ENCODE measurements around the gene ZNF280D. TPM values are rescaled to one million over a fixed set of nuclear protein-coding genes. Genes with fewer than 3 reads are reported as not detected.

The ZNF280D gene
- total RNA-seq, 4 donors from 2014 or later: 22.4 to 79.2 (median 43.3) TPM

DNA sequence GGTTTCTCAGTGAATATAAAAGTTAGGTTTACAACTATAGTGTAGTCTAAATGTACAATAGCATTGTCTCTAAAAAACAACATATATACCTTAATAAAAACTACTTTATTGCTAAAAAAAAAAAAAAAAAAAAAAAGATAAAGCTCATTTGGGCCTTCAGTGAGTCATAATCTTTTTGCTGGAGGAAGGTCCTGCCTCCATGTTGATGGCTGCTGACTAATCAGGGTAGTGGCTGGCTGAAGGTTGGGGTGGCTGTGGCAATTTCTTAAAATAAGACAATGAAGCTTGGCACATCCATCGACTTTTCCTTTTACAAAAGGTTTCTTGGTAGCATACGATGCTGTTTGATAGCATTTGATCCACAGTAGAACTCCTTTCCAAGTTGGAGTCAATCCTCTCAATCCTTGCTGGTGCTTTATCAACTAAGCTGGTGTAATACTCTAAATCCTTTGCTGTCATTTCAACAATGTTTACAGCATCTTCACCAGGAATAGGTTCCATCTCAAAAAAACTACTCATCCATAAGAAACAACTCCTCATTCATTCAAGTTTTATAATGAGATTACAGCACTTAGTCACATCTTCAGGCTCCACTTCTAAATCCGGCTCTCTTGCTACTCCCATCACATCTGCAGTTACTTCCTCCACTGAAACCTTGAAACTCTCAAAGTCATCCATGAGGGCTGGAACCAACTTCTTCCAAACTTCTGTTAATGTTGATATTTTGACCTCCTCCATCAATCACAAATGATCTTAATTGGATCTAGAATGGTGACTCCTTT is 13.3 kb downstream of the ZNF280D start:
- in situ Hi-C loops (cut with MboI; ENCODE audit: low pct_ligation_motif_present in 1 of 4, low pct_unique_long_range_greater_than_20kb in 1 of 4, low sequenced_read_pairs in 3 of 4): no loop called here
- Histone ChIP-seq H3K4me1 (peaks cover 0 to 27% (median 3%) of the 10 kb centered on the region in 4 donors), H3K36me3 (no peaks in the 10 kb centered on the region), H3K27ac (no peak overlapping the region), H3K9me3 (no peaks in the 10 kb centered on the region), H3K4me3 (no peak overlapping the region), H3K27me3 (no peaks in the 10 kb centered on the region)
- intact Hi-C loops (cut with DNase I; ENCODE audit: low total_unique reads): no loop called here
- TF ChIP-seq POLR2A (IDR thresholded peaks at IDR 0.05) (no peak), CTCF (IDR thresholded peaks at IDR 0.05) (no peak), POLR2AphosphoS5 (IDR thresholded peaks at IDR 0.05) (no peak), EP300 (IDR thresholded peaks at IDR 0.05; ENCODE audit: low read depth) (no peak)
- 89 to 91% methylated on average over 1 to 3 of the region's 3 CpGs for WGBS, 2 donors (ENCODE audit: low coverage in 1 of 2)
- no peak for DNase-seq

DNA sequence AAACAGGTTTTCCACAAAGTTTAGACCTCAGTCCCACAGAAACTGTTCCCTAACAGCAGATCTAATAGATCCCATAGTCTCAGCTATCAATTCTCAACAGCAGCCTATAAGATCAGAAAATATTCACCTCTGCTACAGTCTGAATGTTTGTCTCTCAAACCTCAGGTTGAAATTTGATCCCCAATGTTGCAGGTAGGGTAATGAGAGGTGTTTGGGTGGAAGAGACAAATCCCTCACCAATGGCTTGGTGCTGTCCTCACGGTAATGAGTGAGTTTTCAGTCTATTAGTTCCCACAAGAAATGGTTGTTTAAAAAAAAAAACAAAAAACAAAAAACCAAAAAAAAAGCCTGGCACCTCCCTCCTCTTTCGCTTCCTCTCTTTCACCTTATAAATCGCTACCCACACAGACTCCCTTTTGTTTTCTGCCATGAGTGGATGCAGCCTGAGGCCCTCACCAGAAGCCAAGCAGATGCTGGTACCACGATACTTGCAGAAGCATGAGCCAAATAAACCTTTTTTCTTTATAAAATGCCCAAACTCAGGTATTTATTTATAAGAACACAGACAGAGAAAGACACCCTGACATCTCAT is 14.2 kb downstream of the ZNF280D start:
- WGBS, 2 donors (ENCODE audit: low coverage in 1 of 2): 81 to 88% methylated on average over 4 of the region's 4 CpGs

DNA sequence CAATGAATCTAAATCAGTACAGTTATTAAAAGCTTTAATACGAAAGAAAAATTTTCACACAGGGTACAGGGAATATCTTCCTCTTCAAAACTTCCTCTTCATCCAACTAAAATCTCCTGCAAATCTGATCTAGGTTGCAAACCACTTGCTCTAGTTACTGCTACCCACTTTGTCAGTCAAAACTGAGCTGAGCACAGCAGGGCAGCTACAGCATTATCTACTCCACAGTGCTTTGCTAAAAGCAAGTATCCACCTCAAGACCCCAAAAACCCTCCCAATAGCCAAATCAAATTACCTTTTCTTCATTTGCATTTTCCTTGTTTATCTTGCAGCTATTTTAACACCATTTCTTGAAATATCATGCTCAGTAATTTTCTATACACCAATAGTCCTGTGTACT is 14.7 kb downstream of the ZNF280D start:
- no peaks in the 10 kb centered on the region for H3K27me3 ChIP-seq

More for the DNA sequence above, 14.2 kb downstream of the ZNF280D start:
- no peak for DNase-seq
- H3K4me3 ChIP-seq: no peak overlapping the region
- in situ Hi-C loops (cut with MboI; ENCODE audit: low pct_ligation_motif_present in 1 of 4, low pct_unique_long_range_greater_than_20kb in 1 of 4, low sequenced_read_pairs in 3 of 4) (no loop called here), intact Hi-C loops (cut with DNase I; ENCODE audit: low total_unique reads) (no loop called here)
- TF ChIP-seq POLR2A (IDR thresholded peaks at IDR 0.05) (no peak), POLR2AphosphoS5 (IDR thresholded peaks at IDR 0.05) (no peak), CTCF (IDR thresholded peaks at IDR 0.05) (no peak), EP300 (IDR thresholded peaks at IDR 0.05; ENCODE audit: low read depth) (no peak)
- H3K4me1 ChIP-seq: peaks cover 0 to 19% (median 3%) of the 10 kb centered on the region in 4 donors
- H3K36me3 ChIP-seq: no peaks in the 10 kb centered on the region
- H3K9me3 ChIP-seq: no peaks in the 10 kb centered on the region
- no peaks in the 10 kb centered on the region for H3K27me3 ChIP-seq
- H3K27ac ChIP-seq: no peak overlapping the region

More for the DNA sequence above, 14.7 kb downstream of the ZNF280D start:
- TF ChIP-seq EP300 (IDR thresholded peaks at IDR 0.05; ENCODE audit: low read depth) (no peak), POLR2A (IDR thresholded peaks at IDR 0.05) (no peak), POLR2AphosphoS5 (IDR thresholded peaks at IDR 0.05) (no peak), CTCF (IDR thresholded peaks at IDR 0.05) (no peak)
- H3K36me3 ChIP-seq: no peaks in the 10 kb centered on the region
- H3K4me3 ChIP-seq: no peak overlapping the region
- 80 to 83% methylated on average over 1 of the region's 1 CpG for WGBS, 2 donors (ENCODE audit: low coverage in 1 of 2)
- H3K9me3 ChIP-seq: no peaks in the 10 kb centered on the region
- DNase-seq: no peak
- in situ Hi-C loops (cut with MboI; ENCODE audit: low pct_ligation_motif_present in 1 of 4, low pct_unique_long_range_greater_than_20kb in 1 of 4, low sequenced_read_pairs in 3 of 4) (no loop called here), intact Hi-C loops (cut with DNase I; ENCODE audit: low total_unique reads) (no loop called here)
- H3K27ac ChIP-seq: no peak overlapping the region
- peaks cover 0 to 18% (median 3%) of the 10 kb centered on the region in 4 donors for H3K4me1 ChIP-seq

Data from transverse colon (tissue), 4 donors.